Activated naive CD8-positive, alpha-beta T cell treated with anti-CD3 and anti-CD28 coated beads for 36 hours (primary cell): ENCODE measurements around the gene MYOCD. TPM values are rescaled to one million over a fixed set of nuclear protein-coding genes. Genes with fewer than 3 reads are reported as not detected.

Experiments
- DNase-seq: peaks from one replicate; pipeline ENCODE4 v3.0.0; 2021
- H3K27ac Mint-ChIP-seq: one replicate; pipeline ENCODE4 v1.8.0; 2022; ENCODE audit warnings: mild to moderate bottlenecking, moderate library complexity, mixed read lengths
- H3K27me3 Mint-ChIP-seq: one replicate; pipeline ENCODE4 v1.8.0; 2022; ENCODE audit warnings: mild to moderate bottlenecking, mixed read lengths
- H3K36me3 Mint-ChIP-seq: one replicate; pipeline ENCODE4 v1.8.0; 2021; ENCODE audit warnings: mild to moderate bottlenecking, mixed read lengths
- H3K4me1 Mint-ChIP-seq: one replicate; pipeline ENCODE4 v1.8.0; 2021; ENCODE audit warnings: mixed read lengths
- H3K4me3 Mint-ChIP-seq: one replicate; pipeline ENCODE4 v1.8.0; 2022; ENCODE audit warnings: mild to moderate bottlenecking, moderate library complexity, mixed read lengths
- H3K9me3 Mint-ChIP-seq: one replicate; pipeline ENCODE4 v1.8.0; 2022; ENCODE audit warnings: mixed read lengths
- total RNA-seq, 2 experiments: library from RNA; stranded (reverse); gene quantifications; one replicate each; pipeline ENCODE4 v1.2.3, GENCODE V29; 2021

MYOCD gene
- total RNA-seq, 2 experiments from 2014 or later = not detected

- Mint-ChIP-seq H3K9me3 (peaks cover 4% of the 10 kb centered on the region), H3K4me1 (peaks cover 3% of the 10 kb centered on the region)
Observed at GRCh38 chr17:12794919-12795532, 129.3 kb downstream of the MYOCD start.

GRCh38 chr17:12800855-12801365, 135.2 kb downstream of the MYOCD start:
- Mint-ChIP-seq H3K9me3 (peaks cover 6% of the 10 kb centered on the region), H3K27me3 (peaks cover 3% of the 10 kb centered on the region), H3K4me1 (no peaks in the 10 kb centered on the region), H3K27ac (no peak overlapping the region), H3K4me3 (no peak overlapping the region), H3K36me3 (no peaks in the 10 kb centered on the region)
- DNase-seq = no peak

More at GRCh38 chr17:12794919-12795532, 129.3 kb downstream of the MYOCD start:
- Mint-ChIP-seq H3K4me3 (no peak overlapping the region), H3K36me3 (no peaks in the 10 kb centered on the region), H3K27ac (no peak overlapping the region), H3K27me3 (peaks cover 35% of the 10 kb centered on the region)
- DNase-seq = no peak

- Mint-ChIP-seq H3K36me3 (no peaks in the 10 kb centered on the region), H3K9me3 (peaks cover 19% of the 10 kb centered on the region), H3K4me3 (no peak overlapping the region)
Observed at GRCh38 chr17:12806630-12807029, 140.9 kb downstream of the MYOCD start.

GRCh38 chr17:12808723-12809122, 143.0 kb downstream of the MYOCD start:
- peaks cover 16% of the 10 kb centered on the region for H3K9me3 Mint-ChIP-seq
- H3K27ac Mint-ChIP-seq = no peak overlapping the region
- no peaks in the 10 kb centered on the region for H3K36me3 Mint-ChIP-seq
- no peak overlapping the region for H3K4me3 Mint-ChIP-seq
- no peaks in the 10 kb centered on the region for H3K4me1 Mint-ChIP-seq
- peaks cover 4% of the 10 kb centered on the region for H3K27me3 Mint-ChIP-seq
- no peak for DNase-seq

More at GRCh38 chr17:12806630-12807029, 140.9 kb downstream of the MYOCD start:
- H3K27me3 Mint-ChIP-seq = peaks cover 4% of the 10 kb centered on the region
- DNase-seq = no peak
- H3K4me1 Mint-ChIP-seq = no peaks in the 10 kb centered on the region
- H3K27ac Mint-ChIP-seq = no peak overlapping the region

GRCh38 chr17:12812877-12813276, 147.2 kb downstream of the MYOCD start:
- peaks cover 13% of the 10 kb centered on the region for H3K9me3 Mint-ChIP-seq
- H3K27me3 Mint-ChIP-seq = peaks cover 4% of the 10 kb centered on the region
- no peak for DNase-seq
- no peaks in the 10 kb centered on the region for H3K36me3 Mint-ChIP-seq
- no peak overlapping the region for H3K27ac Mint-ChIP-seq
- H3K4me3 Mint-ChIP-seq = no peak overlapping the region
- H3K4me1 Mint-ChIP-seq = no peaks in the 10 kb centered on the region

- no peaks in the 10 kb centered on the region for H3K36me3 Mint-ChIP-seq
- H3K27ac Mint-ChIP-seq = no peak overlapping the region
- H3K27me3 Mint-ChIP-seq = peaks cover 4% of the 10 kb centered on the region
- H3K4me1 Mint-ChIP-seq = no peaks in the 10 kb centered on the region
- H3K9me3 Mint-ChIP-seq = peaks cover 12% of the 10 kb centered on the region
- DNase-seq = no peak
- no peak overlapping the region for H3K4me3 Mint-ChIP-seq
Observed at GRCh38 chr17:12813664-12814063, 148.0 kb downstream of the MYOCD start.

- Mint-ChIP-seq H3K9me3 (peaks cover 5% of the 10 kb centered on the region), H3K27me3 (peaks cover 3% of the 10 kb centered on the region), H3K4me3 (no peak overlapping the region), H3K4me1 (no peaks in the 10 kb centered on the region), H3K36me3 (no peaks in the 10 kb centered on the region), H3K27ac (no peak overlapping the region)
- DNase-seq = no peak
Observed at GRCh38 chr17:12814718-12815117, 149.0 kb downstream of the MYOCD start.

- Mint-ChIP-seq H3K9me3 (peaks cover 3% of the 10 kb centered on the region), H3K27ac (no peak overlapping the region), H3K4me1 (no peaks in the 10 kb centered on the region), H3K27me3 (no peaks in the 10 kb centered on the region), H3K4me3 (no peak overlapping the region), H3K36me3 (no peaks in the 10 kb centered on the region)
- DNase-seq = no peak
Observed at GRCh38 chr17:12815642-12816141, 150.0 kb downstream of the MYOCD start.

Other genes with a start within 250 kb of the MYOCD start
- gene ARHGAP44, start 123.6 kb downstream of the MYOCD start, total RNA-seq = under 1 TPM; 0.16 to 0.29 TPM